Liver (tissue), 3 donors: Measurements from ENCODE around the gene ERICH2.
"Not testable (repeated sequence)": the region's sequence is repeated elsewhere in the genome, so short reads cannot be mapped to it uniquely, and the experiment has no call there.

Source experiments
- EGR1 ChIP-seq, 2 donors: IDR thresholded peaks; 2 replicates each; pipeline ENCODE4 v1.6.1; 2016 to 2018; ENCODE audit warnings: antibody characterized with exemption in 2 of 2, low read depth in 2 of 2
- GABPA ChIP-seq, 2 donors: IDR thresholded peaks in 1 of 2; conservative IDR thresholded peaks in 1 of 2; 2 replicates each; pipeline ENCODE4 v1.6.1; 2016; ENCODE audit warnings: antibody characterized with exemption in 2 of 2, mild to moderate bottlenecking in 1 of 2, moderate library complexity in 1 of 2
- HNF4A ChIP-seq, 2 donors: conservative IDR thresholded peaks; 2 replicates each; pipeline ENCODE4 v1.6.1; 2016; ENCODE audit warnings: antibody characterized with exemption in 2 of 2, mild to moderate bottlenecking in 2 of 2
- JUND ChIP-seq, 2 donors: IDR thresholded peaks; 2 replicates each; pipeline ENCODE4 v1.6.1; 2016; ENCODE audit warnings: antibody characterized with exemption in 2 of 2
- RAD21 ChIP-seq, 2 donors: IDR thresholded peaks; 2 replicates each; pipeline ENCODE4 v1.6.1; 2016; ENCODE audit warnings: antibody characterized with exemption in 2 of 2, mild to moderate bottlenecking in 2 of 2
- RXRA ChIP-seq, 2 donors: IDR thresholded peaks; 2 replicates each; pipeline ENCODE4 v1.6.1; 2017 to 2018; ENCODE audit warnings: antibody characterized with exemption in 2 of 2, mild to moderate bottlenecking in 1 of 2
- SP1 ChIP-seq: IDR thresholded peaks from 2 replicates; pipeline ENCODE4 v1.6.1; 2018; ENCODE audit warnings: antibody characterized with exemption, mild to moderate bottlenecking
- TAF1 ChIP-seq: conservative IDR thresholded peaks from 2 replicates; pipeline ENCODE4 v1.6.1; 2016; ENCODE audit warnings: antibody characterized with exemption, mild to moderate bottlenecking
- YY1 ChIP-seq: IDR thresholded peaks from 2 replicates; pipeline ENCODE4 v1.6.1; 2016; ENCODE audit warnings: antibody characterized with exemption, mild to moderate bottlenecking
- TF ChIP-seq, protein P1 (sequence below): fragments of 150-350 bp; IDR thresholded peaks from 2 replicates; pipeline ENCODE4 v1.5.1; 2017; ENCODE audit warnings: improper control_type of control experiment, low read depth, low read length; ENCODE audit not compliant: missing input control
- TF ChIP-seq, protein P2 (sequence below): IDR thresholded peaks from 2 replicates; pipeline ENCODE4 v1.6.1; 2016; ENCODE audit warnings: antibody characterized with exemption, mild to moderate bottlenecking
- TF ChIP-seq, protein P3 (sequence below): IDR thresholded peaks from 2 replicates; pipeline ENCODE4 v1.6.1; 2016; ENCODE audit warnings: antibody characterized with exemption
- TF ChIP-seq, protein P4 (sequence below): IDR thresholded peaks from 2 replicates; pipeline ENCODE4 v1.6.1; 2016; ENCODE audit warnings: antibody characterized with exemption
- TF ChIP-seq, protein P5 (sequence below): IDR thresholded peaks from 2 replicates; pipeline ENCODE4 v1.6.1; 2016; ENCODE audit warnings: antibody characterized with exemption
- donor health status: healthy.
- donor health status: healthy.

DNA sequence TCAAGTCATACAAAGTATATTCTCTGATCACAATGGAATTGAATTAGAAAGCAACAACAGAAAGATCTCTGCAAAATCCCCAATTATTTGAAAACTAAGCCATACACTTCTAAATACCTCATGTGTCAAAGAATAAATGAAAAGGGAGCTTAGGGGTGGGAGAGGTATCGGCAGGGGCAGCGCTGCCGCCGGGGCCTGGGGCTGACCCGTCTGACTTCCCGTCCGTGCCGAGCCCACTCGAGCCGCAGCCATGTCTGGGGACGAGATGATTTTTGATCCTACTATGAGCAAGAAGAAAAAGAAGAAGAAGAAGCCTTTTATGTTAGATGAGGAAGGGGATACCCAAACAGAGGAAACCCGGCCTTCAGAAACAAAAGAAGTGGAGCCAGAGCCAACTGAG, 18.6 kb upstream of the ERICH2 start:
- TF ChIP-seq, protein P1, sequence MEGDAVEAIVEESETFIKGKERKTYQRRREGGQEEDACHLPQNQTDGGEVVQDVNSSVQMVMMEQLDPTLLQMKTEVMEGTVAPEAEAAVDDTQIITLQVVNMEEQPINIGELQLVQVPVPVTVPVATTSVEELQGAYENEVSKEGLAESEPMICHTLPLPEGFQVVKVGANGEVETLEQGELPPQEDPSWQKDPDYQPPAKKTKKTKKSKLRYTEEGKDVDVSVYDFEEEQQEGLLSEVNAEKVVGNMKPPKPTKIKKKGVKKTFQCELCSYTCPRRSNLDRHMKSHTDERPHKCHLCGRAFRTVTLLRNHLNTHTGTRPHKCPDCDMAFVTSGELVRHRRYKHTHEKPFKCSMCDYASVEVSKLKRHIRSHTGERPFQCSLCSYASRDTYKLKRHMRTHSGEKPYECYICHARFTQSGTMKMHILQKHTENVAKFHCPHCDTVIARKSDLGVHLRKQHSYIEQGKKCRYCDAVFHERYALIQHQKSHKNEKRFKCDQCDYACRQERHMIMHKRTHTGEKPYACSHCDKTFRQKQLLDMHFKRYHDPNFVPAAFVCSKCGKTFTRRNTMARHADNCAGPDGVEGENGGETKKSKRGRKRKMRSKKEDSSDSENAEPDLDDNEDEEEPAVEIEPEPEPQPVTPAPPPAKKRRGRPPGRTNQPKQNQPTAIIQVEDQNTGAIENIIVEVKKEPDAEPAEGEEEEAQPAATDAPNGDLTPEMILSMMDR = not testable (repeated sequence)
- TF ChIP-seq, protein P2, sequence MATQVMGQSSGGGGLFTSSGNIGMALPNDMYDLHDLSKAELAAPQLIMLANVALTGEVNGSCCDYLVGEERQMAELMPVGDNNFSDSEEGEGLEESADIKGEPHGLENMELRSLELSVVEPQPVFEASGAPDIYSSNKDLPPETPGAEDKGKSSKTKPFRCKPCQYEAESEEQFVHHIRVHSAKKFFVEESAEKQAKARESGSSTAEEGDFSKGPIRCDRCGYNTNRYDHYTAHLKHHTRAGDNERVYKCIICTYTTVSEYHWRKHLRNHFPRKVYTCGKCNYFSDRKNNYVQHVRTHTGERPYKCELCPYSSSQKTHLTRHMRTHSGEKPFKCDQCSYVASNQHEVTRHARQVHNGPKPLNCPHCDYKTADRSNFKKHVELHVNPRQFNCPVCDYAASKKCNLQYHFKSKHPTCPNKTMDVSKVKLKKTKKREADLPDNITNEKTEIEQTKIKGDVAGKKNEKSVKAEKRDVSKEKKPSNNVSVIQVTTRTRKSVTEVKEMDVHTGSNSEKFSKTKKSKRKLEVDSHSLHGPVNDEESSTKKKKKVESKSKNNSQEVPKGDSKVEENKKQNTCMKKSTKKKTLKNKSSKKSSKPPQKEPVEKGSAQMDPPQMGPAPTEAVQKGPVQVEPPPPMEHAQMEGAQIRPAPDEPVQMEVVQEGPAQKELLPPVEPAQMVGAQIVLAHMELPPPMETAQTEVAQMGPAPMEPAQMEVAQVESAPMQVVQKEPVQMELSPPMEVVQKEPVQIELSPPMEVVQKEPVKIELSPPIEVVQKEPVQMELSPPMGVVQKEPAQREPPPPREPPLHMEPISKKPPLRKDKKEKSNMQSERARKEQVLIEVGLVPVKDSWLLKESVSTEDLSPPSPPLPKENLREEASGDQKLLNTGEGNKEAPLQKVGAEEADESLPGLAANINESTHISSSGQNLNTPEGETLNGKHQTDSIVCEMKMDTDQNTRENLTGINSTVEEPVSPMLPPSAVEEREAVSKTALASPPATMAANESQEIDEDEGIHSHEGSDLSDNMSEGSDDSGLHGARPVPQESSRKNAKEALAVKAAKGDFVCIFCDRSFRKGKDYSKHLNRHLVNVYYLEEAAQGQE = not testable (repeated sequence)
- TF ChIP-seq TAF1; EGR1 (IDR thresholded peaks at IDR 0.05; ENCODE audit: low read depth in 2 of 2); SP1; GABPA (IDR thresholded peaks at IDR 0.05 in 1 of 2, conservative IDR thresholded peaks at IDR 0.05 in 1 of 2); RAD21 (IDR thresholded peaks at IDR 0.05); RXRA (IDR thresholded peaks at IDR 0.05); JUND (IDR thresholded peaks at IDR 0.05); YY1; HNF4A (conservative IDR thresholded peaks at IDR 0.05): not testable (repeated sequence)
- TF ChIP-seq, protein P3, sequence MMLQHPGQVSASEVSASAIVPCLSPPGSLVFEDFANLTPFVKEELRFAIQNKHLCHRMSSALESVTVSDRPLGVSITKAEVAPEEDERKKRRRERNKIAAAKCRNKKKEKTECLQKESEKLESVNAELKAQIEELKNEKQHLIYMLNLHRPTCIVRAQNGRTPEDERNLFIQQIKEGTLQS = not testable (repeated sequence)
- TF ChIP-seq, protein P4, sequence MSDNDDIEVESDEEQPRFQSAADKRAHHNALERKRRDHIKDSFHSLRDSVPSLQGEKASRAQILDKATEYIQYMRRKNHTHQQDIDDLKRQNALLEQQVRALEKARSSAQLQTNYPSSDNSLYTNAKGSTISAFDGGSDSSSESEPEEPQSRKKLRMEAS = not testable (repeated sequence)
- TF ChIP-seq, protein P5, sequence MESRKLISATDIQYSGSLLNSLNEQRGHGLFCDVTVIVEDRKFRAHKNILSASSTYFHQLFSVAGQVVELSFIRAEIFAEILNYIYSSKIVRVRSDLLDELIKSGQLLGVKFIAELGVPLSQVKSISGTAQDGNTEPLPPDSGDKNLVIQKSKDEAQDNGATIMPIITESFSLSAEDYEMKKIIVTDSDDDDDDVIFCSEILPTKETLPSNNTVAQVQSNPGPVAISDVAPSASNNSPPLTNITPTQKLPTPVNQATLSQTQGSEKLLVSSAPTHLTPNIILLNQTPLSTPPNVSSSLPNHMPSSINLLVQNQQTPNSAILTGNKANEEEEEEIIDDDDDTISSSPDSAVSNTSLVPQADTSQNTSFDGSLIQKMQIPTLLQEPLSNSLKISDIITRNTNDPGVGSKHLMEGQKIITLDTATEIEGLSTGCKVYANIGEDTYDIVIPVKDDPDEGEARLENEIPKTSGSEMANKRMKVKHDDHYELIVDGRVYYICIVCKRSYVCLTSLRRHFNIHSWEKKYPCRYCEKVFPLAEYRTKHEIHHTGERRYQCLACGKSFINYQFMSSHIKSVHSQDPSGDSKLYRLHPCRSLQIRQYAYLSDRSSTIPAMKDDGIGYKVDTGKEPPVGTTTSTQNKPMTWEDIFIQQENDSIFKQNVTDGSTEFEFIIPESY = not testable (repeated sequence)
